HG03571 (cell line): ENCODE measurements around the gene TPGS2.
"Not testable (repeated sequence)": the region's sequence is repeated elsewhere in the genome, so short reads cannot be mapped to it uniquely, and the experiment has no call there.

ENCODE experiments used
- ATAC-seq: cut with Tn5 transposase; IDR thresholded peaks from one replicate; pipeline ENCODE4 v1.9.1; 2021; ENCODE audit not compliant: unreplicated experiment

Gene TPGS2

DNA sequence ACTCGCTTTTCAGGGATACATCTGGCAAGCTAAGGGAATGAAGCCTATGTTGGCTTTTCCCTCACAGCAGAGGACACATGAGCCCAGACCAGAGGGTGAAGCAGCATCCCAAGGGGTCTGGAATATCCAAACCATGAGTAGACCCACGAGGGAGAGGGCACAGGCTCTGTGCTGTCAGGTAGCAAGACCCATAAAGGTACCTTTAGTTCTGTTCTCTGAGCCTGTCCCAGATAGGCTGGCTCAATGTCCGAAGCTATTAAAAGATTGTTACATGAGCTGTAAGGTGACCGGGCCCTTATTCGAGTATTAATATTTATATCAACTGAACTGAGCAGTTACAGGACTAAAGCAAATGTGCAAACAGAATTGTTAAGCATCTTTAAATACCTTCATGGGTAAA is 52.2 kb downstream of the TPGS2 start:
- ATAC-seq: no peak

DNA sequence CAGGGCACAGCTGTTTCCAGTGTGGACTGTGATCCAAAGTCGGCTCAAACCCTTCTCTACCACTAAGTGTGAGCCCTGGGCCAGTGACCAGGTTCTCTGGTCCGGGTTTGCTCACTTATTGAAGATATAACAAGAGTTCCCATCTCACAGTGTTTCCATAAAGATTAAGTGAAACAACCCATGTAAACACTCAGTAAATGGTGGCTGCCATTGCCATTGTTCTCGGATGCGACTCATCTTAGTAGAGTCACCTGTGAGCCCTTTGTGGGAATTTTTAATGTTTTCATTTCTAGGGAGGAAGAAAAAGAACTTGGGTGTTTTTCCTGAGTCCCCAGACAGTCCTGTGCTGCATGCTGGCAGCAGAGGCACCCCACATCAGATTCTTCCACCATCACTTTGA is 53.4 kb downstream of the TPGS2 start:
- ATAC-seq: no peak

DNA sequence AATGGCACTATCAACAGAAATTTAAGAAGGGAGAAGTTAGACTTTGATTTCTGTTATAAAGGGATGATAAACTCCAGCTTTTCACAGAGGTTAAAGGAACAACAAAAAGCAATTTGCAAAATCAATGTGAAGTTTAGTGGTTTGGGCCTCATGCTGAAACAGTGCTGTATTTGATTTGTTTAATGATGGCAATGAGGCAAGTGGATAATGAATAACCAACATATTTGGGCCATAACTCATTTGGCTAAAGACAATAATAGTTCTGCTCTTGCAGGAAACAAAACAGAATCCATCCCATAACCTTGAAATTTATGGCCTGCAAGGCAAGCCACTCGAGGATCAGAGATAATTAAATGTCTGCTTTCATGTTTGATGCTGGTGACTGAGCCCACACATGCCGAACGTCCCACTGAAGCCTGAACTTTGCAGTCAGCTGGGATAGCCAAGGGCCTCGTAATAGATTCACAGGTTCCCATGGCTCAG is 56.5 kb downstream of the TPGS2 start:
- ATAC-seq: no peak

DNA sequence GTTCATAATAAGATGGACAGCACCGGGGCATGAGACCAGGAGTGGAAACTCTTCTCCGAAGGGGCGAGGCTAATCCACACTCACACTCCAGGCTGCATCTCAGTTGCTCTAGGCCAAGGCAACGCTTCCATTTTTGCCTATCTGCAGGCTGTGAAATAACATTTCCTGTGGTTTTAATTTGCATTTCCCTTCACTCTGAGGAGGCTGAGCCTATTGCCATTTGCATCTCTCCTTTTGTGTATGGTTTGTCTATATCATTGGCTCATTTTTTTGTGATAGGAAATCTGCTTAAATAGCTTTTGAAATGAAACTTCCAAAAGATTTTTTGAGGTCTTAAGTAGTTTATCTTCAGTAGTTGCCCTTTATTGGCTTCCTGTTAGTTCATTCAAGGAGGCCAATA is 57.6 kb downstream of the TPGS2 start:
- no peak for ATAC-seq

DNA sequence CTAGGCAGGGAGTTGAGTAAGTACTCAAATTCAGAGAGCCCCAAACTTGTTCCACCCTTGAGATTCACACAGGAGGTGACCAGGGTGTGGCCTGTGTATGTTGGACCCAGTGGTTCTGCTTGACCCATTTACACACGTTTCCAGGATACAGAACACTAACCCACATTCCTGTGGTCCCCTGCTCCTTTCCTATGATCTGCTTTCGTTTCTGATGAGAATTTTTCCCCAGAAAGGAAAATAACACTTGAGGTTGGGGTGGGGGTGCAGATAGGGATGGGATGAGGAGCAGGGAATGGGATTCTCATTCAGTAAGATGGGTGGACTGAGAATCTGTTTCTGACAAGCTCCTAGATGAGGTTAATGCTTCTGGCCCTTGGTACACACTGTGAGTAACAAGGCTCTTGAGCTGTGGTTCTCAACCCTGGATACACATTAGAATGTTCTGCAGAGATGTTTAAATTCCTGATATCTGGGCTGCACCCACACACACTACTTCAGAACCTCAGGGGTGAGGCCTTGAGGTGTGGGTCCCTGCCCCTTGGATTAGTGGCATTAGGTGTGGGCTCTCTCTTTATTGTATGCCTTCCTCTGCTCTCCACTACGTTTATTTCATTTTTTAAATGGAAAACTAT is 58.4 kb downstream of the TPGS2 start:
- no peak for ATAC-seq

DNA sequence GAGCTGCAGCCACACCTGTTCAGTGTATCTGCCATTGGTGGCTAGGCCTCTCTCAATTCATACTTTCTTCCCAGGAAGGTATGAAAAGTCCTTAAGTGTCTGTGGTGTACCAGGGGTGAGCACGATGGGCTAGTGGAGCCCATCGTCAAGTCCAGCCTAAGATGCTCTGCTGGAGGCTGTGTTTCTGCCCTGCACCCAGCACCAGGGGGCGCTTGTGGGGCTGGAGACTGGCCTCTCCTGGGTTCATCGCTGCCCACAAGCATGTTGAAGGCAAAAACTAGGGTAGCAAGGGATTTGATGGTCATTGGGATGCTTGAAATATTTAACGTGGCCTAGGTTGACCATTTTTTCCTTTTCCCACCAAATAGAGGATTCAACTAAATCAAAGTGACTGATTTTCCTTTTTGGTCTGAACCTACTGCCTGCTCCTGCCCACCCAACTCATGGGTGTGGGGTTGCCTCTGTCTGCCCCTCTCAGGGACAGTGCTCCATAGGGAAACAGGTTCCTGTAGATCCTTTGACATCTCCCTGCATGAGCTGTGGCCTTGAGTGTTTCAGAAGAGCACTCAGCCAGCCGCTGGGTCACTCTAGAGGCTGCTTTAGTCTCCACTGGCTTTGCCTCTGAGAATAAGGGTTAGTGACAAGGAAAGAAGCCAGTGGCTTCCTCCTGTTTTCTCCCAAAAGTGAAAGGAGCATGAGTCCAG is 59.0 kb downstream of the TPGS2 start:
- ATAC-seq: no peak

DNA sequence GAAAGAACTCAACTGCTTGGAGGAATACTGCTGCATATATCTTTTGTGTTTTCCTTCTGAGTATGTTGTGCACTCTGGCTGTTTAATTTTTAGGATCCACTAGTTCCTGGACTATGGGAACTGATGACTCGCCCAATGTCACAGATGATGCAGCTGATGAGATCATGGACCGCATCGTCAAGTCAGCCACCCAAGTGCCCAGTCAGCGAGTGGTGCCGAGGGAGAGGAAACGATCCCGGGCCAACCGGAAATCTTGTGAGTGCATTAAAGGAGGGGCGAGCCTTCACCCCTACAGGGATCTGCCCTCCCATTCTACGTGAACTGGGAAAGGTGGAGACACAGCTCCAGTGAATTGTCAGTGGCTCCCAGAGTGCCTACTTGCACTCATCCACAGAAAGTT is 59.6 kb downstream of the TPGS2 start:
- ATAC-seq: no peak

DNA sequence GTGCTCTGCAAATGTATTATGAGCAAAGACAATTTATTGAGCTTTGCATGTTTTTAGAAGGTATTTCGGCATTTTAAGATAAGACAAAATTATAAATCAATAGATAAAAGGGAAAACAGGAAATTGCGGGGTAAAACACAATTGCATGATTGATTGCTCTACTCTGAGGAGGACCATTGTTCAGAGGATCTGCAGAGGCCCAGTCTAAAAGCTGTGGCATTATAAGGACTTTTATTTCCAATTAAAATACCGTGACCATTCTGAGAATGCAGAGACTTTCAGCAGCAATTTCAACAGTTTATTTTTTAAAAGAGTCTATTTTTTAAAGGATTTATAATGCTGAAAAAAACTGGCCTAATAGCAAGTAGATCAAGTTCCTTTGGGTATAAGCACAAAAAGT is 62.0 kb downstream of the TPGS2 start:
- no peak for ATAC-seq

DNA sequence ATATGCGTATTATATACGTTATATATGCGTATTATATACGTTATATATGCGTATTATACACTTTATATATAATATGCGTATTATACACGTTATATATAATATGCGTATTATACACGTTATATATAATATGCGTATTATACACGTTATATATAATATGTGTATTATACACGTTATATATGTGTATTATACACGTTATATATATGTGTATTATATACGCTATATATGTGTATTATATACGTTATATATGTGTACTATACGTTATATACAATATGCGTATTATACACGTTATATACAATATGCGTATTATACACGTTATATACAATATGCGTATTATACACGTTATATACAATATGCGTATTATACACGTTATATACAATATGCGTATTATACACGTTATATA is 65.8 kb downstream of the TPGS2 start:
- not testable (repeated sequence) for ATAC-seq

DNA sequence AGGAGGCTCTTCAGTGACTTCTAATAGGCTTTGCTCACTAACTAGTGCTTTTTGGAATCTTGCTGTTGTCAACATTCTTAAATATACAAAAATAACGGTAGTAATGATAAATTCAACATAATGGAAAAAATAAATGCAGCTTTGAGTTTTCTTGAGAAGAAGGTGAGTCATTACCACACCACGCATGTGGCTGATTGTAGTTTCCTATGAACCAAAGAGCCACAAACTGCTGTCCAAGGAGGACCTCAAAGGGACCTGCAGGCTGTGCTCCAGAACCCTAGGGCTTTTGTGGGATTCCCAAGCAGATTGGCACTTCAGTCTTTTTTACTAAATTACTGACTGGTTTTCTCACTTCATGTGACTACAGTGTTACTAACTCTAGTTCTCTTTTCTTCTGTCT is 66.7 kb downstream of the TPGS2 start:
- no peak for ATAC-seq

DNA sequence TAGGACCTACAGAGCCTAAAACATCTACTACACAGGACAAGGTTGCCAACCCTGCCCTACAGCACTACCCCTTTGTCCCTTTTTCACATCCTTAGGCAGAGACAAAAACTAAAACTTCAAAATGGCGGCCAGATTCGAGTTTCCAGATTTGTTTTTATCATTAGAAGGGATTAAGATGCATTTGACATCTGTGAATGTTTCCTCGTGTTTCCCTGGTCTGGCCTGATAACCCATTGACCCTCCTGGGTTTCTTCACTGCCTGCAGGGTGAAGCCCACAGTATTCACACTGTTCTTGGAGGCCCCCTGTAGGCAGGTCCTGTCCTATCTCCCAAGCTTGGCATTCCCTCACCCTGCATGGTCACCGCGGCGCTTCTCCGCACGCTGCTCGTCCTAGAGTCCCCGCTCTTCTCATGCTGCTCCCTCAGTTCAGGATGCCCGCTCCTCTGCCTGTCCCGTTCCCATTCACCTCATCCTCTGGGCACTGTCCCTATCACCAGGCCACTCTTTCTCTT is 67.6 kb downstream of the TPGS2 start:
- no peak for ATAC-seq

DNA sequence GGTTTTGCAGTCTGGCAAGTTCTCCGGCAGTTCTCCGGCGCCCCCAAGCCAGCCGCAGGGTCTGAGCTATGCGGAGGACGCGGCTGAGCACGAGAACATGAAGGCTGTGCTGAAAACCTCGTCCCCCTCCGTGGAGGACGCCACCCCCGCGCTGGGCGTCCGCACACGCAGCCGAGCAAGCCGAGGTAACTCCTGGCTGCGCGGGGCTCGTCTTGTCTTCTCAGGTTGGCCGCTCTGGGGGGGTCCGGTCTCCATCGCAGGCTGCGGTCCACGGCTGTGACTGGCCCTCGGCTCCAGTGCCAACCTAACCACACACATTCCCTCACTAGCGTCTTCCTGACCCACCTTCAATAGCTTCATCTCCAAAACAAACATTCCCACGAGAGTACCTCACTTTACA is 68.2 kb downstream of the TPGS2 start:
- ATAC-seq: no peak

DNA sequence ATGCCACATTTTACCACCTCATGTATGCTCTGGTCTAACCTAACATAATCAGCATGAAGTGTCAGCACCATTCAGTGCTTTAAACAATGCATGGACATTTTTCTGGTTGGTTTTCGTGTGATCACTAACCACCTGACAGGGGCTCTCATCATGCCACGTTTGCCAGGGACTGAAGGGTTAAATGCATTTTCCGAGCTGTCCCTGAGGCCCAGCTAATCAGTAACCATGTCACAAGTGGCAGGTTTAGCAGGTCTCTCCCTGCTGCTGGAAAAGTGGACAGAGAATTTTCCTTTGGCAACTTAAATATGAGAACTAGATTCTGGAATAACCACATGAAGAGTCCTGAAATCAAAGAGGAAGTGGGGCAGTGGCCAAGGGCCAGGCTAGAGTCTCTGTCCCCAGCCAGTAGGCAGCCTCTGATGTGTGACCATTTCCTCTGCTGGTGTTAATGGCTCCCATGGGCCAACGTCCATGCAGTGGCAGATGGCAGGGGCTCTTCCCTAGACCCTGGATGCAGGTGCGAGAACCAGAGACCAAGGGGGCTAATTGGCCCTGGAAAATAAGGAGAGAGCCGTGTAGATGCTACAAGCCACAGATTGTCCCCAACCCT is 69.5 kb downstream of the TPGS2 start:
- no peak for ATAC-seq

DNA sequence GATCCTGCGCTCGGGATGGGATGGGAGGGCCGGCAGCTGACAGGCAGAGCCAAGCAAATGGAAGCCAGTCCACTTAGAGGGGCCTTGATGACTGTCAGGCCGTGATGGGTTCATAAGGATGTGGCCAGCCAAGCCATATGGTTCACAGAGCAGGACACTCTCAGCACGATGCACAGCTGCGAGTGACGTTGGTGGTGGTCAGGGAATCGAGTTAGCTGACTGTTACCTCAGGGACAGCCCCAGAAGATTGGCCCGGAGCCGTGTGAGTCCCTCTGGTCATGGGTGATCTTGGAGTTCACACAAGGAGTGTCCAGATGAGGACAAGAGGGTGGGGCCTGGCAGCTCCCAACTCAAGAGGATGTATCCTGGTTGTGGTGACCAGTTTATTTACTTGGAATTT is 70.2 kb downstream of the TPGS2 start:
- no peak for ATAC-seq

DNA sequence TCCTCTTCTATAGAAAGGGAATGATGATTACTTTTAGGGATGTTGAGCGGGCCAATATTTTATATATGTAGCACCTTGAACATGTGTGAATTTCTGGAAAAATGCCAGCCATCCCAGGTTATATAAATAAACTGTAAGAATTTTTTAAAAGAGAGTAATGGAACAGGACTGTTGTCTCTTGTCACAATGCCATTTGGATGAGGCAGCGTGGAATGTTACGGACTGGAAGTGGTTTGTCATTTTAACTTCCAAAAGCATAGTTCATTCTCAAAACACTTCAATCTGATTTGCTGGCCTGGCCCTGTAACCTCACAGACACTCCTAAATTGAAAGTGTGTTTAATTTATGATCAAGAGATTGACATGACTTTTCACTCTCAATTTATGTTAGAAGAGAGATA is 70.8 kb downstream of the TPGS2 start:
- no peak for ATAC-seq

DNA sequence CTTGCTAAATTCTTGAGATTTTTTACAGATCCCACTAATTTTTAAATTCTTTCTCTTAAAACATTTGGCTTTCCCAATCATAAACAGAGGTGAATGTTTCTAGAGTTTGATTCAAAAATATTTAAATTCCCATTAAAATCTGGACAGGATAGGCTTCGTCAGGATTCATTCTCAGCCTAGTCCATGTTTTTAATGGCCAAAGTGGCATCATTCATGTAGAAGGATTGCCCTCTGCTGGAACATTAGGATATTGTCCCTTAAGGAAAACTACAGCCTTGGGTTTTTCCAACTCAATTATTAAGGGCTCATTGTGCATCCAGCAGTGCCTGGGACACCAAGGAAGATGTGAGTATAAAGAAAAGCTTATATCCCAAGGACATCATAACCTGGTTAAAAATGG is 71.7 kb downstream of the TPGS2 start:
- ATAC-seq: no peak

DNA sequence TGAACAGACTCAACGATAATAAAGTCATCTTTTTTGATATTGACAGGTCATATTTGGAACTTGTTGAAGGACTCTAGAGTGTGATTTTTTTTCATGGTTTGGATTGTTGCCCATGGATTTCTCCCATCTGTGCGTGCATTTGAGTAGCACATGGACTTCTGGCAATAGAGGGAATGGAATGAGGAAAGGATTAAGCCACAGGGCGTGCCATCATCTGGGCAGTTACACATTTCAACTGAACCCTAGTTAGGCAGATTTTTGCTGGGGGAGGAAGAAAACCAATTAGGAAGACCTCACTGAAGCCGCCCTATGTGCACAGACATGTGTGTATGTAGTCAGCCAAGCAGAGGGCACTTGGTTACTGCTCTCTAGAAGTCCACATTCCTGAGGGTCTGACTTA is 72.6 kb downstream of the TPGS2 start:
- ATAC-seq: no peak

DNA sequence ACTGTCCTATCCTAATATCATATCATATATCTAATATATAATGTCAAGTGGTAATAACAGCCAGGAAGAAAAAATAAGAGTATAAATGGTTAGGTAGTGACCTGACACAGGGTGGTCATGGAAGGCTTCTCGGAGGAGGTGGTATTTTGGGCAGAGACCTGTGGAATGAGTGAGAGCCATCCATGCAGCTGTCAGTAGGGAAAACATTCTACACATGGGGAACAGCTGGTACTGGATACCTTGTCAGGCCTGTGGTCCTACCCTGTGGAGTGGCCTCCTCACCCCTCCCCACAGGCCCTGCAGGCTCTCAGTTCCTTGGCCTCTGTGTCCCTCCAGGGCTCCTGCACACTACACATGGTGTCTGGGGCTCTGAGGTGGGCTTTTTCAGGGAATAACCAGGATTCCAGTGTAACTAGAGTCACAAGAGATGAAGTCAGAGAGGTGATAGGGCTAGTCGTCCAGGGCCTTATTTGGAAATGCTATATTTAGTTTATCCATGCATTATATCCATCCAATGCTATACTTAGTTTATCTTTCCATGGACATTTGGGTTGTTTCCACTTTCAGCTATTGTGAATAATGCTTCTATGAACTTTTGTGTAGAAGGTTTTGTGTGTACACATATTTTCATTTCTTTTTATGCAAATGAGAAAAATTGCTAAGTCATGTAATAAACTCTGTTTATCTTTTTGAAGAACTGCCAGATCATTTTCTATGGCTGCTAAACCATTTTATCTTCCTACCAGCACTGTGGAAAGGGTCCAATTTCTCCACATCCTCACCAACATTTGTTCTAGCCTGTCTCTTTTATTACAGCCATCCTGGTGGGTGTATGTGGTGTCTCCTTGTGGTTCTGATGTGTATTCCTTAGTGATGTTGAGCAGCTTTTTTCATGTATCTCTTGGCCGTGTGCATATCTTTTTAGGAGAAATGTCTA is 75.6 kb downstream of the TPGS2 start:
- ATAC-seq: no peak

DNA sequence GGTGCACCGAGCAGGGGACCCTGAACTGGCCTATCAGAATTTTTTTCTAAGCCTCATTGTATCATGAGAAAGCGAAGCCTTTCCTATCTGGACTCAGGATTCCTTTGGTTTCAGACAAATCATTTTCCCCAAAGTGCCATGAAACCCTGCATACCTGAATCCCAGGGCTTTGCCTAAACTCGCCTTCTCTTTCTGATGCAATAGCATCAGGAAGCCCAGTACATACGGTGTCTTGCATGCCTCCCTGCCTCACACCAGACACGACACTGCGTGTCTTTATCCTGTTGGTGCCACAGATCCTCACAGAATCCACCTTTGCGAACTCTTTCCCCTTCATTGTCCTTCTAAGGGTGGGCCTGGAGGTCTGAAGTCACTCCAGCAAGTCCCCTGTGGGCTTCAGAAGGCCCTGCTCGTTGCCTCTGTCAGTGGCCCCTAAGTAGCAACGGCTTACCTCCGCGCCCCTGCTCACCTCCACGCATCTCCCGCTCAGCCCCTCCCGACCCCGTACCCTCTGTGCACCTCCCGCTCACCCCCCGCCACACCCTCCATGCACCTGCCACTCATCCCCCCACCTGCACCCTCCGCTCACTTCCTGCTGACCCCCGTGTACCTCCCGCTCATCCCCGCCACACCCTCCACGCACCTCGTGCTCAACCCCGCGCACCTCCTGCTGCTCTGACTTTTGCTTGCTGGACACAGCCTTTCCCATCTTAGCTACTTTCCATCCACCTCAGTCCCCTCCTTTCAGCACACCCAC is 83.4 kb downstream of the TPGS2 start:
- ATAC-seq: no peak

DNA sequence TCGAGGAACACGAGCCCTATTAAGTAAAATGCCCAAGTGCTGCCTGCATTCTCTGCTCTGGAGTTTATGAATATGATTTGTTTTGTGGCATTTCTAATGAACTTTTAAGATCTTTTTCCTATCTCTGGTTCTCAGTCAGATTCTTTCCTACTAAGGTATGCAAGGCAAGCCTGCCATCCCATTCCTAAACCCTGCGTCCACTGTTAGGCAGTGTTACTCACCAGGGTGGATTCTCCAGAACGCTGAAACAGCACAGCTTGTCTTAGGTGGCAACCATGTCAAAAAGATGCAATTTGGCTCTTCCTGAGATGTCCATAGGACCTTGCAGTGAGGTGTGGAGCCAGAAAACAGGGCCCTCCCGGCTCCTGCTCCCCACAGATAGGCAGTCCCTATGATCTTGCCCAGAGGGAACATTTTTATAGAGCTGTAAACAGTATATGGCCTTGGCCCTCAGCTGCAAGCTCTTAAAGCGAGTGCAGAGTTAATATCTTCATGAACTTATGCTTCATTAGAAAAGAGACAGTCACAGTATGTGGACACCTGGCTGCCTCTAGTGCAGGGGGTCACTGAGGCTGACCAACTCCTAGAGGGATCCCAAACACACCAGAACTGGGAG is 84.4 kb downstream of the TPGS2 start:
- ATAC-seq: no peak
